HEK293T (cell line): ENCODE results near the gene CUZD1.

ENCODE experiments used
- BHLHE40 ChIP-seq: fragments of 450-650 bp; IDR thresholded peaks from 2 replicates; pipeline ENCODE4 v1.6.1; 2016; ENCODE audit warnings: mild to moderate bottlenecking, moderate library complexity, borderline replicate concordance
- FOXA1 ChIP-seq: fragments of 450-650 bp; IDR thresholded peaks from 2 replicates; pipeline ENCODE4 v1.6.1; 2016; ENCODE audit warnings: mild to moderate bottlenecking
- FOXK2 ChIP-seq: fragments of 450-650 bp; IDR thresholded peaks from 2 replicates; pipeline ENCODE4 v1.6.1; 2016; ENCODE audit warnings: mild to moderate bottlenecking
- HDGF ChIP-seq: fragments of 450-650 bp; IDR thresholded peaks from 2 replicates; pipeline ENCODE4 v1.6.1; 2017; ENCODE audit warnings: antibody characterized with exemption, borderline replicate concordance
- L3MBTL2 ChIP-seq: fragments of 450-650 bp; conservative IDR thresholded peaks from 2 replicates; pipeline ENCODE4 v1.6.1; 2016; ENCODE audit warnings: mild to moderate bottlenecking
- TARDBP ChIP-seq: fragments of 450-650 bp; IDR thresholded peaks from 2 replicates; pipeline ENCODE4 v1.6.1; 2016

DNA sequence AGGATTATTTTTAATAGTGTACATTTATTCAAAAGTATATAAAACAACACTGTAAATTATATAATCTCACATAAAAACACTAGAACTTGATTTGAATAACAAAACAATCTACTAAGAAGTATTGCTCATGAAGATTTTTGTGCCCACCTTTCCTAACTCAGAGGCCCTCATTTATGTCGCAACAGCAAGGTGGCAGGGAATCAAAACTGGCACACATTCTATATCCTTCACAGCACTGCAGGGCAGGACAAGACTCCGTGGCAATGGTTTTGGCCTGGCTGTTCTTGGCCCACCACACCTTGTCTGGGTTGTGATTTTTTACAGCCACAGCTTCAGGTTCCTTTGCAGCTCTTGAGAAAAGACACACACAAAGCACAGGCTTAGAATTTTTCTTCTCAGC lies 3.4 kb upstream of the CUZD1 start:
- TF ChIP-seq TARDBP: no peak
- no peak for TF ChIP-seq FOXK2
- TF ChIP-seq L3MBTL2: no peak
- no peak for TF ChIP-seq BHLHE40
- no peak for TF ChIP-seq FOXA1
- TF ChIP-seq HDGF: no peak
